ENCODE data around the gene SOX10. TPM values are rescaled to one million over a fixed set of nuclear protein-coding genes. Genes with fewer than 3 reads are reported as not detected.

The SOX10 gene
- total and polyA plus RNA-seq, 2 donors (not counting 1 experiment from before 2014, with no cell fraction given): not detected

GRCh38 chr22:37982151-37982785, 2.1 kb downstream of the SOX10 start:
- TF ChIP-seq EZH2 (IDR thresholded peaks at IDR 0.05; ENCODE audit: borderline replicate concordance, insufficient read depth, low read depth, low read length, poor library complexity, severe bottlenecking): no peak
- TF ChIP-seq CTCF (IDR thresholded peaks at IDR 0.05): no peak
- no peaks in the 10 kb centered on the region for H3K36me3 ChIP-seq (replicated peaks in 1 of 2; ENCODE audit: control extremely low read depth in 1 of 2, control insufficient read depth in 1 of 2, extremely low read depth in 1 of 2, insufficient read depth in 2 of 2, low read length in 1 of 2)
- DNase-seq (no peak), ATAC-seq (ENCODE audit: low read depth) (no peak)
- H2AFZ ChIP-seq (ENCODE audit: insufficient read depth, low read depth, low read length, poor library complexity, severe bottlenecking): no peak overlapping the region
- H3K79me2 ChIP-seq (ENCODE audit: control insufficient read depth, insufficient read depth, low read length): no peaks in the 10 kb centered on the region
- no peak overlapping the region for H3K4me3 ChIP-seq (ENCODE audit: control extremely low read depth in 1 of 5, extremely low read depth in 1 of 5, insufficient read depth in 1 of 5, low read depth in 2 of 5, low read length in 4 of 5)
- no peaks in the 10 kb centered on the region for H3K27me3 Mint-ChIP-seq
- H3K9me3 Mint-ChIP-seq (ENCODE audit: insufficient read depth): no peaks in the 10 kb centered on the region
- no peak overlapping the region for H3K4me3 Mint-ChIP-seq
- H3K27ac Mint-ChIP-seq: no peak overlapping the region
- no peak overlapping the region for H3K9ac ChIP-seq (ENCODE audit: low read length)
- no peak overlapping the region for H3K4me2 ChIP-seq (replicated peaks; ENCODE audit: low read depth, low read length, poor library complexity, severe bottlenecking)
- H3K27ac ChIP-seq (ENCODE audit: low read length in 2 of 2): no peak overlapping the region
- 98% methylated on average over 5 of the region's 8 CpGs for WGBS (ENCODE audit: insufficient coverage)
- H4K20me1 ChIP-seq (ENCODE audit: control insufficient read depth, insufficient read depth, low read length, poor library complexity, severe bottlenecking): no peaks in the 10 kb centered on the region
- no peaks in the 10 kb centered on the region for H3K4me1 Mint-ChIP-seq
- H3K9me3 ChIP-seq (ENCODE audit: control extremely low read depth in 1 of 3, control insufficient read depth in 2 of 3, insufficient read depth in 1 of 3, low read length in 2 of 3): no peaks in the 10 kb centered on the region
- ChIA-PET POLR2A (no interaction called here), CTCF (no interaction called here)
- no peaks in the 10 kb centered on the region for H3K27me3 ChIP-seq (replicated peaks in 1 of 4; ENCODE audit: control extremely low read depth in 1 of 4, control insufficient read depth in 3 of 4, insufficient read depth in 4 of 4, low read length in 3 of 4)
- no peaks in the 10 kb centered on the region for H3K4me1 ChIP-seq (ENCODE audit: control insufficient read depth in 2 of 2, insufficient read depth in 2 of 2, low read length in 2 of 2)
- intact Hi-C loops (cut with micrococcal nuclease): no loop called here

- ChIA-PET CTCF (no interaction called here), POLR2A (interaction anchor here (0.5 kb wide), 1 partner anchor 236 kb away, joined by 3 read pairs; no protein-coding TSS in a partner anchor)
- Histone ChIP-seq H3K79me2 (ENCODE audit: control insufficient read depth, insufficient read depth, low read length) (no peaks in the 10 kb centered on the region), H3K36me3 (replicated peaks in 1 of 2; ENCODE audit: control extremely low read depth in 1 of 2, control insufficient read depth in 1 of 2, extremely low read depth in 1 of 2, insufficient read depth in 2 of 2, low read length in 1 of 2) (peaks cover under 1 to 3% of the 10 kb centered on the region in 2 experiments), H4K20me1 (ENCODE audit: control insufficient read depth, insufficient read depth, low read length, poor library complexity, severe bottlenecking) (no peaks in the 10 kb centered on the region), H3K9me3 (ENCODE audit: control extremely low read depth in 1 of 3, control insufficient read depth in 2 of 3, insufficient read depth in 1 of 3, low read length in 2 of 3) (no peaks in the 10 kb centered on the region), H3K27me3 (replicated peaks in 1 of 4; ENCODE audit: control extremely low read depth in 1 of 4, control insufficient read depth in 3 of 4, insufficient read depth in 4 of 4, low read length in 3 of 4) (no peaks in the 10 kb centered on the region), H3K4me1 (ENCODE audit: control insufficient read depth in 2 of 2, insufficient read depth in 2 of 2, low read length in 2 of 2) (no peaks in the 10 kb centered on the region), H3K9ac (ENCODE audit: low read length) (no peak overlapping the region), H2AFZ (ENCODE audit: insufficient read depth, low read depth, low read length, poor library complexity, severe bottlenecking) (no peak overlapping the region), H3K4me2 (replicated peaks; ENCODE audit: low read depth, low read length, poor library complexity, severe bottlenecking) (no peak overlapping the region), H3K27ac (ENCODE audit: low read length in 2 of 2) (no peak overlapping the region), H3K4me3 (ENCODE audit: control extremely low read depth in 1 of 5, extremely low read depth in 1 of 5, insufficient read depth in 1 of 5, low read depth in 2 of 5, low read length in 4 of 5) (no peak overlapping the region)
- TF ChIP-seq CTCF (IDR thresholded peaks at IDR 0.05) (no peak), EZH2 (IDR thresholded peaks at IDR 0.05; ENCODE audit: borderline replicate concordance, insufficient read depth, low read depth, low read length, poor library complexity, severe bottlenecking) (no peak)
- intact Hi-C loops (cut with micrococcal nuclease): no loop called here
- DNase-seq (no peak), ATAC-seq (ENCODE audit: low read depth) (no peak)
- Mint-ChIP-seq H3K4me3 (no peak overlapping the region), H3K4me1 (no peaks in the 10 kb centered on the region), H3K27me3 (no peaks in the 10 kb centered on the region), H3K27ac (no peak overlapping the region), H3K9me3 (ENCODE audit: insufficient read depth) (no peaks in the 10 kb centered on the region)
- WGBS (ENCODE audit: insufficient coverage): 97% methylated on average over 6 of the region's 6 CpGs
Observed at GRCh38 chr22:37981282-37982011, 2.9 kb downstream of the SOX10 start.
